ENCODE results near the gene SYNE4. TPM values are rescaled to one million over a fixed set of nuclear protein-coding genes. Genes with fewer than 3 reads are reported as not detected.

The SYNE4 gene
- total RNA-seq = 10 to 100 TPM; 14.2 to 41.1 TPM

GRCh38 chr19:36008336-36008978 is at the start of gene SYNE4:
Gene SYNE4, minus strand, starts transcription at chr19:36008813. Its CDS starts 132 bp downstream, at chr19:36008681.
- intact Hi-C loops (cut with DNase I) = no loop called here
- H3K4me3 ChIP-seq = peak within 1 kb of the TSS; percentile 40 to 43
- H3K36me3 ChIP-seq = no peaks in the 10 kb centered on the region
- H3K9me3 ChIP-seq = no peaks in the 10 kb centered on the region
- H3K4me1 ChIP-seq (replicated peaks) = peaks cover 4% of the 10 kb centered on the region
- peak; percentile 84 for DNase-seq (ENCODE audit: low spot score)
- WGBS = 33% methylated on average over 19 of the region's 19 CpGs
- TF ChIP-seq POLR2A (IDR thresholded peaks at IDR 0.05) = peak; percentile 71
- TF ChIP-seq POLR2AphosphoS5 (IDR thresholded peaks at IDR 0.05) = peak; percentile 77
- no peak for TF ChIP-seq CTCF (IDR thresholded peaks at IDR 0.05)
- peak within 1 kb of the TSS; percentile 84 to 85 for H3K27ac ChIP-seq
- H3K27me3 ChIP-seq (replicated peaks; ENCODE audit: insufficient read depth) = no peaks in the 10 kb centered on the region

- Histone ChIP-seq H3K4me1 (replicated peaks) (no peaks in the 10 kb centered on the region), H3K27ac (peak within 1 kb of the TSS; percentile 92 to 97), H3K27me3 (replicated peaks; ENCODE audit: insufficient read depth) (no peaks in the 10 kb centered on the region), H3K36me3 (no peaks in the 10 kb centered on the region), H3K9me3 (no peaks in the 10 kb centered on the region), H3K4me3 (peak within 1 kb of the TSS; percentile 52 to 59)
- TF ChIP-seq CTCF (IDR thresholded peaks at IDR 0.05) (no peak), POLR2A (IDR thresholded peaks at IDR 0.05) (peak; percentile 37)
- DNase-seq (ENCODE audit: low spot score) = peak; percentile 92
- 1% methylated on average over 52 of the region's 76 CpGs for WGBS
- intact Hi-C loops (cut with DNase I) = loop anchor here (1.0 to 10.0 kb wide), 3 partner anchors 43 to 300 kb away; partner anchors contain the start of genes ALKBH6, HSPB6, POLR2I and PROSER3
These were observed 46.4 kb upstream of the SYNE4 start, which contains the start of gene WDR62 for GRCh38 chr19:36054733-36055686. Gene WDR62, plus strand, starts transcription at chr19:36054897. Its CDS starts 75 bp downstream, at chr19:36054972.

- peak; percentile 99 for DNase-seq (ENCODE audit: low spot score)
- intact Hi-C loops (cut with DNase I) = loop anchor here (1.0 to 10.0 kb wide), 3 partner anchors 42 to 299 kb away; partner anchors contain the start of genes ALKBH6, HSPB6, POLR2I and PROSER3
- peak within 1 kb of the TSS; percentile 92 to 97 for H3K27ac ChIP-seq
- peak within 1 kb of the TSS; percentile 52 to 59 for H3K4me3 ChIP-seq
- peak; percentile 73 for TF ChIP-seq POLR2A (IDR thresholded peaks at IDR 0.05)
- peak in 3 of 4 experiments; percentile 49 to 84 (median 61) for TF ChIP-seq CTCF (IDR thresholded peaks at IDR 0.05)
- TF ChIP-seq POLR2AphosphoS5 (IDR thresholded peaks at IDR 0.05) = peak; percentile 100
- under 1% methylated on average over 39 of the region's 56 CpGs for WGBS
- no peaks in the 10 kb centered on the region for H3K27me3 ChIP-seq (replicated peaks; ENCODE audit: insufficient read depth)
- no peaks in the 10 kb centered on the region for H3K4me1 ChIP-seq (replicated peaks)
- no peaks in the 10 kb centered on the region for H3K9me3 ChIP-seq
- no peaks in the 10 kb centered on the region for H3K36me3 ChIP-seq
These were observed 45.6 kb upstream of the SYNE4 start, which contains the start of gene THAP8 for GRCh38 chr19:36054119-36054732. Gene THAP8, minus strand, starts transcription at chr19:36054285. Its CDS starts 68 bp downstream, at chr19:36054217.

- DNase-seq (ENCODE audit: low spot score) = no peak
- Histone ChIP-seq H3K36me3 (no peaks in the 10 kb centered on the region), H3K27ac (no peak overlapping the region), H3K27me3 (replicated peaks; ENCODE audit: insufficient read depth) (no peaks in the 10 kb centered on the region), H3K4me1 (replicated peaks) (no peaks in the 10 kb centered on the region), H3K4me3 (no peak overlapping the region), H3K9me3 (no peaks in the 10 kb centered on the region)
- intact Hi-C loops (cut with DNase I) = loop anchor here (2.0 to 10.0 kb wide), 3 partner anchors 23 to 297 kb away; partner anchors contain the start of genes ALKBH6, HSPB6 and PROSER3
- TF ChIP-seq POLR2A (IDR thresholded peaks at IDR 0.05) (no peak), POLR2AphosphoS5 (IDR thresholded peaks at IDR 0.05) (no peak), CTCF (IDR thresholded peaks at IDR 0.05) (no peak)
- WGBS = 90% methylated on average over 4 of the region's 4 CpGs
These were observed 43.0 kb upstream of the SYNE4 start for GRCh38 chr19:36051637-36052036.

Data from prostate gland (tissue), 2 donors.